HG03045 (cell line): ENCODE results near the gene SORBS2.

Experiments used
- ATAC-seq: cut with Tn5 transposase; IDR thresholded peaks from one replicate; pipeline ENCODE4 v1.9.1; 2021; ENCODE audit warnings: mild to moderate bottlenecking, moderate library complexity; ENCODE audit not compliant: unreplicated experiment

SORBS2 gene

DNA sequence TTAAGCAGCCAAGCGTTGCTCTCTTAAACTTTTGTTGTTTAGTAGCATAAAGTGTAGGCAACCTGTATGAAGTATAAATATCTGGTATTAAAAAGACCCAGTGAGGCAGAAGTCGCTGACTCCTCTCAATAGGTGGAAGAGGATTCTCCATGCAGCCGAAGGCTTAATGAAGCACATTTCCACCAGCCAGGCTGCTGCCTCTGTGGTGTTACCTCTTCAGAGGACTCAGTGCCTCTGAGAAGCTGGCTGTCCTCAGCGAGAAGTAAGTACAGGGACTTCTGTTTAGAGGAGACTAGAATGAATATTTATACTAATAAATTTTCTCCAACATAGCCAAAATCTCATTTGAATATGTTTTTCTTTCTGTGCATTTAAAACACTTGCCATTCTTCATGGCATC, 6.0 kb downstream of the SORBS2 start:
- no peak for ATAC-seq

DNA sequence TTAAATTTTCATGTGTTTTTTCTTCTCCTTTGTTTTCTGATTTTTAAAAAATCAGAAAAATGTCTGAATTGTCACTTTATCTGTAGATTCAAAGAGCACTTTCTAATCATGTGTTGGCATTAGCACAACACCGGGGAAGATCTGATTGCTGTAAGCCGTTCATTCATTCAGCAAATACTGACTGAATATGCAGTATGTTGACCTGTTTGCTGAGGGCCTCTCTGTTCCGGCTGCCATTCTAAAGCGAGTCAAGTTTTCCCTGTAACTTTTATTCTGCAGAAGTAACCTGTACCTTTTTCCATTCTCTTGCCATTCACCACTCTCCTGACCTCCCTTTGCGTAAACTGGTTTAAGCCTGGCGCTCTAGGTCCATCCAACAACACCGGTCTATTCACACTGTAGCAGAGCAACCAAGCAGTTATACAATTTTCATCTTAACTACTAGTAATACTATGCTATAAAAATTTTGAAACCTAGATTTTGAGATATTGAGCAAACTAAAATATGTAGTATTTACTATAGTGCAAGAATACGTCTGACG, 6.7 kb downstream of the SORBS2 start:
- no peak for ATAC-seq

DNA sequence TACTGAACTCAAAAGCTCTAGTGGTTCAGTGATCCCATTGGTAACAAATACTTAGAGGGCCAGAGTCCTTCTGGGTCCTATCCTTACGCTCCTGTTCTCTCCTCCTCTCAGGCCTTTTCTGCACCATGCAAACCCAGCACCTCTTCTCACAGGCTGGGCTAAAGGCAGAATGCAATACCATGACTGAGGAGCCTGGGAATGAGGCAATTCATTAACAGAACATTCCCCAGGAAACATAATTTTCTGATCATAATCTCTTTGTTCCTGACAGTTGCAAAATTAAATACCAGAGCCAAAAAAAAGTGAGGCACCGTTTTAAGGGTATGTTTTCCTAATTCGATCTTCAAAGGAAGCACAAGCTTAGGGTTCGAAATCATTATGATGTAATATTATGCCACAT, 9.0 kb downstream of the SORBS2 start:
- ATAC-seq, result no peak

DNA sequence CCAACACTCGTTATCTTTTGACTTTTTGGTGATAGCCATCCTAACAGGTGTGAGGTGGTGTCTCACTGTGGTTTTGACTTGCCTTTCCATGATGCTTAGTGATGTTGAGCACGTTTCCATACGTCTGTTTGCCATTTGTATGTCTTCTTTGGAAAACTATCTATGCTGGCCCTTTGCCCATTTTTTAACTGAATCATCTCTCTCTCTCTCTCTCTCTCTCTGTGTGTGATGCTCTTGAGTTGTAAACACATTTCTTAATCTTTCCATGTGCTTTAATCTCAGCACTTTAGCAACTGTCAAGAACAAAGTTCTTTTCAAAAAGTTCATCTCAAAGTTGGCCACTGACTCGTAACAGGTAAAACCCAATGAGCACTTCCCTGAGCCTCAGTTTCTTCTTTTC, 10.5 kb downstream of the SORBS2 start:
- ATAC-seq, result no peak

DNA sequence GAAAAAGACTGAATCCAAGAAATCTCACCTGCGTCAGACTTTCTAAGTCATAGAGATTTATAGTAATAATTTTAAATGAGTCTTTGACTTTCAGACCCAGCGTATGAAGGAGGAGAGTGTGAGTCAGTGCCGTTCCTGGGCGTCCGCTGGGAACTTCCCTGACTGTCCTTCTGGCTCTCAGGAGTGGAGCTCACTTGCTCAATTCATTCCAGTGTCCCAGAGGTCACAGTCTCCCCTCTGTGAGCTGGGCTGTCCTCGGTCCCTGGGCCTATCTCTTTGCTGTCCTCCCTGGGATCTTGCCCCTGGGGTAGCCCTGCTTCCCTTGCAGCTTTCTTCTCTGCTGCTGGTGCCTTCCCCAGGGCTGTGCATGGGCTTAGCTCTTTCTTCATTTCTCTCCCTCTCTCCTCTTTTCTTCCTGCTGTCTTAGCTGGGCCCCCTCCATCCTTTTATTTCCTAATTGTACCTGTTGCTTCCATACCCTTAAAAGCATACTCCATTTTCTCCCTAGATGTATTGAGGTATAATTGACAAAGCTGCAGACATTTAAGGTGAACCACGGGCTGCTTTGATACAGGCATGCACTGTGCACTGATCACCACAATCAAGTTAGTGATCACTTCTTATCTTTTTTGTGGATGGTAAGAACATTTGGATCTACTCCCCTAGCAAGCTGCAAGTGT, 11.6 kb downstream of the SORBS2 start:
- ATAC-seq, result no peak

DNA sequence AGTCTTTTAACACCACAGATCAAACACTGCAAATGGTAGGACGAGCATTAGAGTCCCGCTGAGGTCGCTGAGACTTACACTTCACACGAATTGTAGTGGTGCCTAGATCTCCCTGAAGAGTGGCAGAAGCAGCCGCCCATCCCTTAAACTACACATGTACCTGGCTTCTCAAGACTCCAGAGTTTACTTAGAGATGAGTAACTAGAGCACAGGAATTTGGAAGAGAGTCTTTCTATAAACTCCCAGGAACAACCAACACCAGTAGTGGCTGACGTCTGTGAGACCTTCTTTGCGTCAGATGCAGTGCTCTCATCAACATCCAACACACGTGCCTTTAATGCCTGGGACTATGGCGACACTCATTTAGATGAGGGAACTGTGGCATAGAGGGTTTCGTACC, 12.6 kb downstream of the SORBS2 start:
- ATAC-seq, result no peak

DNA sequence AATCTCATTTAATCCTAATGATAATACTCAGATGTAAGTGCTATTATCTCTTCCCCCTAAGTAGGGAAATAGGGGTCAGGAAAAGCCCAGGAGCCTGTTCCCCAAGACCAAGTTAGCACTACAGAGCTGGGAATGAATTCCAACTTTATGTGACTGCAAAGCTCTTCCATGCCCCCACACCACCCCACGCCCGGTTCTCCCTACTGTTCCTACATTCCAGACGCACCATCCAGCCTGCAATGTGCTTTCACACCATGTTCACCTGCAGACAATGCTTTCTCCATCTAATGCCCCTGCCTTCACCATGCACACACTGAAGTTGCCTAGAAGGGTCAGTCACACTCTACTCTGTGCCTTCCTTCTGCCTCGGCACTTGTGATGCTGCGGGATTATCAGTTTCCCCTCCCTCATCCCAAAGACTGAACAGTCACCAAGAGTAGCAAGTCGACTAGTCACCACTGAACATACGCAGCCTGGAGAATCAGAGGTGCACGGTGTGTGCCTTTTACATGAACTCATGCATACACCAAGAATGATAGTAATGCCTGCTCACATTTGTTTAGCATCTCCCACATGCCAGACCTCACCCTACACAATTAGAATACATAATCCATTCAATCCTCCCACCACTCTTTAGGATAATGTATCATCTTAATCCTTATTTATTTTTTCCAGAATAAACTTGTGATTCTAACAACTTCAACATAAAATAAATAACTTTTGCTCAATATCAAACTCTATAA, 14.2 kb downstream of the SORBS2 start:
- no peak for ATAC-seq

DNA sequence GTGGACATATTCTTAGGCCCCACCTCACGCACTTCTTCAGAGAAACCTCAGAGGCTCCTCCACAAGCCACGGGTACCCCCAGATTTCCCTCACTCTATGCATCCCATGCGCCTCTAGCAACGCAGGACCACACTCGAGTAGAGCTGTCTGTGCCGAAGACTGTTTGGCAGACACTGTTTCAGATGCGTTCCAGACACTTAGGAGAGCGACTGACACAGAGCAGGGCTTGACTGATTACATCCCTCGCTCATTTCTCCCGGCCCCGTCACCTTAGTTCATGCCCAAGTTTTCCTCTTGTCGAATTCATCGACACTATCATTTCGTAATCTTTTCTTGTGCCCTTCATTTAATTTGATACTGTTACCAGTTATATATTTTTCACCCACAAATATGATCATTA, 15.0 kb downstream of the SORBS2 start:
- ATAC-seq, result no peak

DNA sequence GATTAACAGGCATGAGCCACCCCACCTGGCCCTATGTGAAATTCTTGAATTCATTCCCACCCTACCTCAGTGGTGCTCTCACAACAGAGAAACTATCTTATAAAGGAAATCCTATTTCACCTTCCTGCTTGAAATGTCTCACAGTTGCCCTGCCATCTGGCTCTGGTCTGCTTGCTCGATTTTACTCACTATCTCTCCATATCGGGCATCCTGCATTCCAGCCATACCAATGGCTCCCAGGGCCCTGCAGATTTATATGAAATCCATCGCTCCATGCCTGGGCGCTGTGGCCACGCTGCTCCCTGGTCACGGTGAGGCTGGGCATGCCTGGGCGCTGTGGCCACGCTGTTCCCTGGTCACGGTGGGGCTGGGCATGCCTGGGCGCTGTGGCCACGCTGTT, 15.8 kb downstream of the SORBS2 start:
- ATAC-seq, result no peak

DNA sequence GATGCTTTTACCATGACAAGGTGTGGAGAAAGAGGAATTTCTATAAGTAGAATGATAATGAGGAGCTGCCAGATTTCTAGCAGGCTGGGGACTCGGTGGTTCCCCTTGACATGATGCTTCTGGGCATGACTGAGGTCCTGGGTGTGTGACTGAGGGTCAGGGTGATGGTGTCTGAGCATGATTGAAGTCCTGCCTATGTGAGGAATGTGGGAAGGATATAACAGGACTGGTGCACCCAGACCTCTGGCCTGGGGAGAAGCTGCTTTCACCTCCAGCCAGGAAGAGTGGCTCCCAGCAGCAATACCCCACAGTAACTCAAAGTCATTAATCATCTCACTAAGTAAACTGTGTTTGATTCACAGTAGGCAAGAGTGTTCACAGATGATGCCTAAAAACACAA, 17.4 kb downstream of the SORBS2 start:
- ATAC-seq, result no peak

DNA sequence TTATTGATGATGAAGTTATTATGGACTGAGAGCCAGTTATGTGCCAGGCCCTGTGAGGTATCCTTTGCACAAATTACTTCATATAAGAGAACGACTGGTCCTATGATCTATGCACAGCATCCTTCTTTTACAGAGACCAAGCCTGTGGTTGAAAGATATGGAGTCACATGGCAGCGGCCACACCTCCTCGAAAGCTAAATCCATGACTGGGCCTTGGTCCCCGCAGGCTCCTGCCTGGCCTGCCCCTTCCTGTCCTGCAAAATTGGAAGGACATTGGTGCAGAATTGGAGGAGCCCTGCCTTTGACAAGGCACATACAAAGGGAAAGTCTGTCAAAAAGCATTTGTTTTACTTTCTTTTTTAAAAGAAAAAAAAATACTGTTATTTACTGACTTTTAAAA, 18.3 kb downstream of the SORBS2 start:
- no peak for ATAC-seq

DNA sequence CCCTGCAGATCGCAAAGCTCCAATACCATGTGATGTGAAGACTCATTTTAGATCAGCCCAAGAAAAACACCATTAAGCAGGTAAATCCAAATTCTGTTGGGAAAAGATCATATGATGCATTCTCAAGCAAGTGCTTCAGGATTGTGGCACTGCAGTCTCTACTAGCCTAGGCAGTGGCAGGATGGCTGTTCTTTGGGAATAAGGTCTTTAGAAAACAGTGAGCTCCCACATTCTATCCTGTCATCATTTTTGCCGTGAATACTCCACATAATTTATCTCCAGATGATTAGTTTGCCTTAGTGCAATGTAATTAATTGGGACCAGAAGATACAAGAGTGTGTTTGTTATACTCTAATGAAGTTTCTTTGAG, 18.9 kb downstream of the SORBS2 start:
- no peak for ATAC-seq

DNA sequence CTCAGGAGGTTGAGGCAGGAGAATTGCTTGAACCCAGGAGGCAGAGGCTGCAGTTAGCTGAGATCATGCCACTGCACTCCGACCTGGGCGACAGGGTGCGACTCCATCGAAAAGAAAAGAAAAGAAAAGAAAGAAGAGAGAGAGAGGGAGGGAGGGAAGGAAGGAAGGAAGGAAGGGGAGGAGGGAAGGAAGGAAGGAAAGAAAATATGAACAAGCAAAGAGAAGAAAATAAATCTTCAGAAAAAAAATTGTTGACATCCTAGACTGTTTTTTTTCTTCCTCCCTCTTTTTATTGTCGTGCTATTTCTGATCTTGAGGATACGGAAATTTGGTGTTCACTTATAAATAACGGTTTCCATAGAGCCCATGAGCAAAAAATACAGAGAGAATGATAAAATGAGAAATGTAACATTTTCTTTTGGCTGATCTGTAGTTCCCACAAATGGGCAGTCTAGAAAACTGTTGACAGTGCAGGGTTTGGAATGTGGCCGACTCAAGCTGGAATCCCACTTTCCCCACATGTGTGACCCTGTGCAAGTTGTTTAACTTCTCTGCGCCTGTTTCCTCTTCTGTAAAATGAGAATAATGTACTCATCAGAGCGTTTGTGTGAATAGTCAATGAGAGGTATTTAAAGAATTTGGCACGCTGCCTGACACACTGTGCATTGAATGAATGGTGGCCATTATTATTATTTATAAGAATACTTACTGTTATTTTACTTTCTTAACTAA, 19.4 kb downstream of the SORBS2 start:
- no peak for ATAC-seq

DNA sequence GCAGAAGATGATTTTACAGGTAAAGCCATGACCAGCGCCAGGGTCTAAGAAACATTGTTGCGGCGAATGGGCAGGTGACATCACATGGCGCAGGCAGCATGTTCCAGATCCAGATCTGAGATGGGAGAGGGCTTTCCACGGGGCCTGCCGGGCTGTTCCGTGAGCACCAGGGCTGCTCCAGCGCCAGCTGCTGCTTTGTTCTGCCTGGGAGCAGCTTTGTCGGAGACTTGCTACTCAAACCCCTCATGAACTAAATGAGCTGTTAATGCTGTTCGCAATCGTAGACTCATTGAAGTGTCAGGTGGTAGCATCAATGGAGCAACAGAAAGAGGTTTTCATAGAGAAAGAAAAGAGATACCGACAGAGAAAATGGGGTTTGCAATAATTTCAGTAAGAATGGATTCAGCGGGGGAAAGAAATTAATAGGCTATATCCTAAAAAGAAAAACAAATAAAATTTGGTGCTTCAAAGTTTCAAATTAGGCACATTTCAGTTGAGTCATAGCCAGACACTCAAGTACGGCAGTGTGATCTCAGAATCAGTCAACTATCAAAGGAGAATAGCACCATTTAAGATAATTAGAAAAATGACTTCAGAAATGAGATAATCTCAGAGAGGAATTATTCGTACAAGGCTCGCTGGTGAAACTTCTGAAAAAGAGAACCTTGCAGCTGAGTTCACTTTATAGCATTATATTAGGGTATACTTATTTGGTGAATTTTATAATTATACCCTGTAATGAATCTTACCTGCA, 23.9 kb downstream of the SORBS2 start:
- ATAC-seq, result no peak

DNA sequence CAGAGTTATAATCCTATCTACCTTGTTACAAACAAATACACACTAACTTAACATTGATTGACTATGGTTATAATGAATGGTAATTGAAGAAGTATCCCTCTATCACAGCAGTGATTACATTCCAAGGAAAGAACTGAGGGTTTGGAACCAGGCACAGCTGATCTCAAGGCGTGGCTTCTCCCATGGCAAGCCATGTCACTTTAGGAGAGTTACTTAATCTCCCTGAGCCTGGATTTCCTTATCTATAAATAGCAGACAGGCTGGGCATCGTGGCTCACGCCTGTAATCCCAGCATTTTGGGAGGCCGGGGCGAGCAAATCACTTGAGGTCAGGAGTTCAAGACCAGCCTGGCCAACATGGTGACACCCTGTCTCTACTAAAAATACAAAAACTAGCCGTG, 25.6 kb downstream of the SORBS2 start:
- ATAC-seq, result no peak

DNA sequence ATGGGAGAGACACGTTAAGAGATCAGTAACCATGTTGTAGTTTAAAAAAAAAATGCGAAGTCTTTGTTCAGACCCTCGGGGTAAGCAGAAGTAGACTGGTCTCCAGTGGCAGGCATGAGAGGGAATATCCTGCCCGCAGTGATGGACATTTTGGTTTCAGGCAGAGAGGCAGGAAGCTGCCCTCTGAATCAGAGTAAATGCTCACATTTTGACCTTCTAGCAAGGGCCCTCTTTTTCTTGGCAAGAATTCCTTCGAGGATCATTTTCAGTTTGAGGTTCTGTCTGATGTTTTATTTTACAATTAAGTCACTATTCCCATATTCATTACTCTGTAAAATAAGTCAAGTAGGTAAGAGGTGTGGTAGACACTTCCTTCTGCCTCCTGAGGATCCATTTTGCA, 28.4 kb downstream of the SORBS2 start:
- no peak for ATAC-seq

DNA sequence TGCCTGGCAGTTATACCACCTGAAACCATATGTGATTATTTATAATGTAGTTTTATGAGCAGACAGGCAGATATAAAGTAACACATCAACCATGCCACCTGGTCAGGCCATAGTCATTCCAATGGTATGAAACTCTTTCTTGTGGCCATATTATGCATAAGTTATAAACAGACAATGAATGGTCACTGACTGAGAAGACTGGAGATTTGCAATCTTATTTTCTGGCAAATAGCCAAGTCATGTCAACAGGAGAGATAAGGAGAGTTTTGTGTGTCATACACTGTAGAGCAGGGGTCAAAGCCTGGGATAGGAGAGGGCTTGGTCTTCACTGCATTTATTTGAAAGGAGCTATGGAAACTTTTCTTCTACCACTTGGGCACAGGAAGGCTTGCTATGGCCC, 29.5 kb downstream of the SORBS2 start:
- no peak for ATAC-seq

DNA sequence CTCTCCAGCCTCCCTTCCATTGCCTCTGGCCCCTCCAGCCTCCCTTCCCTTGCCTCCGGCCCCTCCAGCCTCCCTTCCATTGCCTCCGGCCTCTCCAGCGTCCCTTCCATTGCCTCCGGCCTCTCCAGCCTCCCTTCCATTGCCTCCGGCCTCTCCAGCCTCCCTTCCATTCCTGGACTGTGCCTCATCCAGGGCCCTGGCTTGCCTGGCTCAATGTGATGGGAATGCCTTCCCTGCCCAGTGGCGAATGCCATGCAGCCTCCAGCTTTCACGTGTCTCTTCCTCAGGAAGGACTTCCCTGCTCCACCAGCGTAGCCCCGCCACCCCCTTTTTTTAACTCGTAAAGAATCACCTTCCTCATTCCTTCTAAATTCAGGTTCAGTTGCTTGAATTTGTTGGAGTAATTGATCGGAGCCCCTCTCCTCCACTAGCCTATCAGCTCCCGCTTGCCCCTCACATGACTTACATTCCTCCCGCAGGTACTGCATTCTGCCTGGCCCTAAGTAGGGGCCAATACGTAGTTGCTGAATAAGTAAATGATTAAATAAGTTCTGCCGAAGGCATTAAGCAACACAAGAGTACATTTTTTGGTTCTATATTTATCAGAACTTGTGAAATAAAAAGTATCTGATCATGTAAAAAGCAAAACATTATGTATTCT, 30.3 kb downstream of the SORBS2 start:
- no peak for ATAC-seq

DNA sequence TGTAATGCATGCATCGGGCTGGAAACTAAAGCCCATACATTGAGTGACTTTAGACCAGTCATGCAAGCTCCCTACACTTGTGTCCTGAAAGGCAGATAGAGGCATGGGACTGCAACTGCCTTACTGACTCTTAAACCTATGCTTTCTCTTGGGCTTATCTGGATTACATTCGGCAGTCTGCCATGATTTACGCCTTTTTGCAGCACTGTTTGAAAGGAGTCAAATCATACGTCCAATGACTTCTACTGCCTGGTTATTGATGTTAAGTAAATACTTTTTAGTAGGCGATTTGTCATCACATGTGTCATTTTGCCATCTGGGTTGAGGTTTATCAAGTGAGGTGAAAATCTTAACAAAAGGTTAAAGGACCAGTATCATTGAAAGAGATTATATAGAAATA, 31.5 kb downstream of the SORBS2 start:
- no peak for ATAC-seq

DNA sequence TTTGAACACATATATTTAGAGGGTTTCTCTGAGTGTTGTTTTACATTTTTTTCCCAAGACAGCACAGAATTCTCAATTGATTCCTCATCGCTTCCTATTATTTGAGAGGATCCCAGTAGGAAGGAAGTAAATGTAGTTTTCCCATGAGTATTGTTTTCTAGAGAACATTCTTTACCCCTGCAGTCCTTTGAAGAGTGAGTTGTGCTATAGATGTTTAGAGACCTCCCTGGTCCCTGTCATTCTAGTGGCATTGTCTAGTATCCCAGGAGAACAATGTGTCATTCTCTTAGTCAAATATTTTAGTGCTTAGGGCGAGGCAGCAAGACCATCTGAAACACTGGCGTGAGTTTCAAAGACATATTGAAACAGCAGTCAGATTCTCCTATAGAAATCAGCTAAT, 32.5 kb downstream of the SORBS2 start:
- no peak for ATAC-seq

DNA sequence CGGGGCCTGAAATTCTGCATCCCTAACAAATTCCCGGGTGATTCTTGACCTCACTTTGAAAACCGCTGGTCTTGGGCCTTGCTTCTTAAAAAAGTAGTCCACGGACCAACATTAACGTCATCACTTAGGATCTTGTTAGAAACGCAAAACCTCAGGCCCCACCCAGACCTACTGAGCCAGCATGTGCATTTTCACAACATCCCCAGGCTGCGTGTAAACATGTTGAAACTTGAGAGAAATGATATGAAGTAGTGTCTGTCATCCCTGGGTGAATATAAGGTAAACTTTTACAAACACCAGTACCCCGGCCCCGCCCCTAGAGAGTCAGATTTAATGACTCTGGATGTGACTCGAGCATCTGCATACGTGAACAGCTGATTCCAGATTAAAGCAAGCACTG, 33.7 kb downstream of the SORBS2 start:
- ATAC-seq, result no peak
